K562 (cell line): ENCODE results near the gene SUPT5H. TPM values are rescaled to one million over a fixed set of nuclear protein-coding genes. Genes with fewer than 3 reads are reported as not detected.
A peak's percentile ranks its signal among the peaks of the same experiment; 100 is the strongest.

Source experiments
- AFF1 ChIP-seq, 2 experiments: fragments of 450-650 bp; IDR thresholded peaks; 2 replicates each; pipeline ENCODE4 v1.6.1; 2018; ENCODE audit warnings: mild to moderate bottlenecking in 2 of 2, low read depth in 1 of 2; ENCODE audit not compliant: partially characterized antibody in 2 of 2
- BDP1 ChIP-seq: IDR thresholded peaks from 3 replicates; pipeline ENCODE4 v1.6.1; 2011; ENCODE audit not compliant: insufficient read length, insufficient read depth
- CHD1 ChIP-seq: fragments of 200-600 bp; sonication (generic); IDR thresholded peaks from one replicate; pipeline ENCODE4 v1.6.1; 2012; ENCODE audit warnings: mild to moderate bottlenecking, moderate library complexity, low read length, inconsistent platforms
- ELF4 ChIP-seq: fragments of 450-650 bp; formaldehyde crosslinking; IDR thresholded peaks from 2 replicates; pipeline ENCODE4 v1.4.0; 2022; ENCODE audit warnings: missing genetic modification characterization
- JUNB ChIP-seq: fragments of 450-650 bp; formaldehyde crosslinking; conservative IDR thresholded peaks from 2 replicates; pipeline ENCODE4 v1.4.0; 2020; ENCODE audit warnings: mild to moderate bottlenecking
- TAL1 ChIP-seq: fragments of 450-650 bp; IDR thresholded peaks from 2 replicates; pipeline ENCODE4 v1.6.1; 2016; ENCODE audit warnings: mild to moderate bottlenecking
- TSC22D4 ChIP-seq: fragments of 450-650 bp; IDR thresholded peaks from 2 replicates; pipeline ENCODE4 v1.6.1; 2016; ENCODE audit warnings: missing genetic modification characterization, missing biosample characterization, control low read depth
- ZBTB8A ChIP-seq: fragments of 450-650 bp; IDR thresholded peaks from 2 replicates; pipeline ENCODE4 v1.6.1; 2018; ENCODE audit warnings: mild to moderate bottlenecking, moderate library complexity; ENCODE audit not compliant: partially characterized antibody
- ZNF280B ChIP-seq: fragments of 250-450 bp; sonication (Bioruptor Pico); IDR thresholded peaks from 2 replicates; pipeline ENCODE4 v1.5.1; 2021; ENCODE audit warnings: mild to moderate bottlenecking
- ZNF511 ChIP-seq: sonication (generic); formaldehyde crosslinking; IDR thresholded peaks from 2 replicates; pipeline ENCODE4 v1.8.0; 2022; ENCODE audit warnings: mild to moderate bottlenecking, missing genetic modification reagents
- ZNF512 ChIP-seq: IDR thresholded peaks from 2 replicates; pipeline ENCODE4 v1.6.1; 2016; ENCODE audit warnings: missing genetic modification characterization, missing compliant biosample characterization
- ZNF717 ChIP-seq: fragments of 250-450 bp; sonication (Bioruptor Pico); IDR thresholded peaks from 2 replicates; pipeline ENCODE4 v1.5.0; 2021
- polyA plus RNA-seq, 8 experiments: library from polyadenylated mRNA; depleted of rRNA in 4 of 8; stranded (reverse) in 5 of 8; unstranded in 3 of 8; fragments of >200 nt; fragmentation: Nextera tagmentation in 2 of 8; fragmentation: Illumina TruSeq in 1 of 8; extraction: Ambion mirVana in 2 of 8; extraction: Trizol in 1 of 8; gene quantifications; 2 replicates each; pipeline versions ENCODE4 v1.2.1 to v1.2.3, GENCODE V29; 2011 to 2014; ENCODE audit warnings: inconsistent platforms in 1 of 8, missing spikeins in 1 of 8
- total RNA-seq, 7 experiments: library from RNA; depleted of rRNA in 6 of 7; stranded (reverse); fragments of >200 nt in 6 of 7; fragmentation: Illumina TruSeq in 2 of 7; extraction: Trizol in 2 of 7; gene quantifications; 2 replicates each; pipeline versions ENCODE4 v1.2.1 to v1.2.3, GENCODE V29; 2011 to 2021; ENCODE audit warnings: low replicate concordance in 1 of 7
- TF ChIP-seq, protein P1 (sequence below): fragments of 450-650 bp; IDR thresholded peaks from 2 replicates; pipeline ENCODE4 v1.7.1; 2018; ENCODE audit warnings: mild to moderate bottlenecking, low read depth; ENCODE audit not compliant: partially characterized antibody

Gene SUPT5H
- total and polyA plus RNA-seq, 9 of the 15 experiments (the other 6 are each of a cell fraction or from before 2014, with no cell fraction given): 13.3 to 85.9 (median 35.9) TPM

DNA sequence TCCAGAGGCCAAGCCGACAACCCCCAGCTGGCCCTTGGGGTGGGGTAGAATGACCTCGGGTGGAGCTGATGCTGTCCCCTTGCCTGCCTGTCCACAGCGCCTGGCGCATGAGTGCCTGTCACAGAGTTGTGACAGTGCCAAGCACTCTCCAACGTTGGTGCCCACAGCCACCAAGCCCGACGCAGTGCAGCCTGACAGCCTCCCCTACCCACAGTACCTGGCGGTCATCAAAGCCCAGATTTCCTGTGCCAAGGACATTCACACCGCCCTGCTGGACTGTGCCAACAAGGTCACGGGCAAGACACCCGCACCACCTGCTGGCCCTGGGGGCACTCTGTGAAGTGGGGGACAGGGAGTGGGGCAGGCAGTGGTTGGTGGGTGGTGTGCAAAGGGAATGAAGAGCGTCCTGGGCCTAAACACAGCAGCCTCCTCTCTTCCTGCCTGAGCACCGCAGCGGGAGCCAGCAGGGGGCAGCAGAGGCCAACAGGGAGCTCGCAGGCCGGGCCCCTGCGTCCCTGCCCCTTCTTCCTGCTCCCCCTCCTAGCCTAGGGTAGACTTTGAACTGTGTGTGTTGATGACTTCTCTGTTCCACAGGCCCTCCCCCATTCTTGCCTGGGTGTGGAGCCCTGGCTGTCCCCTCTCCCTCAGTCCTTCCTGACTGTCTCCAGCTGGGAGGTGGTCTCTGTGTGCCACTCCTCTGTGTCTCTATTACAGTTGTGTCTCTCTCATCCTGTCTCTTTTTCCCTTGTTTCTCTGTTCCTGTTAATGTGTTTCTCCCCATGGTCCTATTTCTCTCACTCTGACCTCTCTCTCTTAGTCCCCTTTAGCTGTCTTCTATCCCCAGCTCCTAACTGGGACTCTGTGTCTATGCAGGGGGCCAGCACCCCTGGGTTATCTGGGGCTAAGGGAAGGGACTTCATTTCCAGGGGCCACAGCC lies 47.8 kb upstream of the SUPT5H start (continued):
- no peak for TF ChIP-seq ZNF280B (CRISPR knock-in tag)
- TF ChIP-seq TAL1: no peak
- no peak for TF ChIP-seq BDP1
- no peak for TF ChIP-seq ZBTB8A
- no peak for TF ChIP-seq AFF1 (IDR thresholded peaks at IDR 0.05; ENCODE audit: low read depth in 1 of 2, partially characterized antibody in 2 of 2)
- no peak for TF ChIP-seq ZNF512 (tag)
- TF ChIP-seq, protein P1, sequence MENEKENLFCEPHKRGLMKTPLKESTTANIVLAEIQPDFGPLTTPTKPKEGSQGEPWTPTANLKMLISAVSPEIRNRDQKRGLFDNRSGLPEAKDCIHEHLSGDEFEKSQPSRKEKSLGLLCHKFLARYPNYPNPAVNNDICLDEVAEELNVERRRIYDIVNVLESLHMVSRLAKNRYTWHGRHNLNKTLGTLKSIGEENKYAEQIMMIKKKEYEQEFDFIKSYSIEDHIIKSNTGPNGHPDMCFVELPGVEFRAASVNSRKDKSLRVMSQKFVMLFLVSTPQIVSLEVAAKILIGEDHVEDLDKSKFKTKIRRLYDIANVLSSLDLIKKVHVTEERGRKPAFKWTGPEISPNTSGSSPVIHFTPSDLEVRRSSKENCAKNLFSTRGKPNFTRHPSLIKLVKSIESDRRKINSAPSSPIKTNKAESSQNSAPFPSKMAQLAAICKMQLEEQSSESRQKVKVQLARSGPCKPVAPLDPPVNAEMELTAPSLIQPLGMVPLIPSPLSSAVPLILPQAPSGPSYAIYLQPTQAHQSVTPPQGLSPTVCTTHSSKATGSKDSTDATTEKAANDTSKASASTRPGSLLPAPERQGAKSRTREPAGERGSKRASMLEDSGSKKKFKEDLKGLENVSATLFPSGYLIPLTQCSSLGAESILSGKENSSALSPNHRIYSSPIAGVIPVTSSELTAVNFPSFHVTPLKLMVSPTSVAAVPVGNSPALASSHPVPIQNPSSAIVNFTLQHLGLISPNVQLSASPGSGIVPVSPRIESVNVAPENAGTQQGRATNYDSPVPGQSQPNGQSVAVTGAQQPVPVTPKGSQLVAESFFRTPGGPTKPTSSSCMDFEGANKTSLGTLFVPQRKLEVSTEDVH: peak; percentile 43
- no peak for TF ChIP-seq ZNF717 (CRISPR knock-in tag)
- TF ChIP-seq CHD1: no peak
- TF ChIP-seq ELF4 (CRISPR knock-in tag): no peak
- TF ChIP-seq TSC22D4 (tag): no peak
- no peak for TF ChIP-seq JUNB
- TF ChIP-seq ZNF511: no peak
